Activated B cell treated with CpG ODN at 0.5 μM for 24 hours (primary cell): ENCODE results near the gene MGME1. TPM values are rescaled to one million over a fixed set of nuclear protein-coding genes. Genes with fewer than 3 reads are reported as not detected.

Source experiments
- ATAC-seq: fragments of 200-7000 bp; cut with Tn5 transposase; one replicate; pipeline ENCODE4 v1.10.0; 2021; ENCODE audit warnings: low read depth, mild to moderate bottlenecking, moderate library complexity
- CTCF ChIA-PET: fragments of 350-600 bp; sonication (Branson Sonifier 250); formaldehyde crosslinking; loops from one replicate; lab custom pipeline; 2021; ENCODE audit warnings: antibody characterized with exemption; lab: Charles Lee
- POLR2A ChIA-PET: fragments of 350-600 bp; sonication (Branson Sonifier 250); formaldehyde crosslinking; loops from one replicate; lab custom pipeline; 2021; ENCODE audit warnings: antibody characterized with exemption; lab: Charles Lee
- DNase-seq: peaks from one replicate; pipeline ENCODE4 v3.0.0; 2022
- H3K27ac Mint-ChIP-seq: one replicate; pipeline ENCODE4 v1.8.0; 2020; ENCODE audit warnings: mixed read lengths
- H3K27me3 Mint-ChIP-seq: one replicate; pipeline ENCODE4 v1.8.0; 2021; ENCODE audit warnings: mixed read lengths
- H3K36me3 Mint-ChIP-seq: one replicate; pipeline ENCODE4 v1.8.0; 2021; ENCODE audit warnings: low read depth, mixed read lengths
- H3K4me1 Mint-ChIP-seq: one replicate; pipeline ENCODE4 v1.8.0; 2021; ENCODE audit warnings: mixed read lengths
- H3K4me3 Mint-ChIP-seq: one replicate; pipeline ENCODE4 v1.8.0; 2020; ENCODE audit warnings: mild to moderate bottlenecking, mixed read lengths
- H3K9me3 Mint-ChIP-seq: one replicate; pipeline ENCODE4 v1.8.0; 2020; ENCODE audit warnings: mixed read lengths
- CTCF ChIP-seq: fragments of 200-600 bp; IDR thresholded peaks from one replicate; pipeline ENCODE4 v1.8.0; 2022; ENCODE audit warnings: antibody characterized with exemption, mild to moderate bottlenecking
- intact Hi-C: fragments of 100-400 bp; cut with micrococcal nuclease; formaldehyde crosslinking; loops from one replicate; pipeline ENCODE4 v1.15.1; 2024
- total RNA-seq: library from RNA; stranded (reverse); gene quantifications from 2 replicates; pipeline ENCODE4 v1.2.3, GENCODE V29; 2022

The MGME1 gene
- total RNA-seq, 1 donor from 2014 or later = 19.0 TPM

GRCh38 chr20:17966432-17967310 lies 2.1 kb upstream of the MGME1 start:
- no peak for TF ChIP-seq CTCF
- intact Hi-C loops = loop anchor here (5.0 to 10.0 kb wide), 4 partner anchors 89 to 1948 kb away; partner anchors contain the start of gene SMIM26
- Mint-ChIP-seq H3K4me1 (peaks cover 78% of the 10 kb centered on the region), H3K27me3 (no peaks in the 10 kb centered on the region), H3K27ac (peak overlapping the region; percentile 90), H3K36me3 (peaks cover 52% of the 10 kb centered on the region), H3K9me3 (no peaks in the 10 kb centered on the region), H3K4me3 (peak overlapping the region; percentile 97)
- ATAC-seq (no peak), DNase-seq (no peak)
- ChIA-PET POLR2A (interaction anchor here (0.6 to 5.3 kb wide), 17 partner anchors 10 to 500 kb away, joined by 3 to 96 read pairs (median 6); partner anchors contain the start of genes DZANK1, KAT14, PET117 and RRBP1), CTCF (interaction anchor here (0.7 to 2.5 kb wide), 8 partner anchors 8 to 827 kb away, joined by 3 to 11 read pairs (median 4); no protein-coding TSS in a partner anchor)

GRCh38 chr20:17967521-17968365 lies 1.1 kb upstream of the MGME1 start:
- intact Hi-C loops = loop anchor here (1.0 to 10.0 kb wide), 13 partner anchors 29 to 1947 kb away; partner anchors contain the start of genes DSTN, DZANK1, POLR3F and RRBP1
- Mint-ChIP-seq H3K4me1 (peaks cover 78% of the 10 kb centered on the region), H3K4me3 (peak overlapping the region; percentile 97), H3K36me3 (peaks cover 52% of the 10 kb centered on the region), H3K9me3 (no peaks in the 10 kb centered on the region), H3K27ac (peak overlapping the region; percentile 90), H3K27me3 (no peaks in the 10 kb centered on the region)
- POLR2A ChIA-PET = interaction anchor here (0.7 to 5.3 kb wide), 13 partner anchors 11 to 540 kb away, joined by 3 to 96 read pairs (median 6); partner anchors contain the start of genes KAT14, PET117, RRBP1 and SEC23B
- CTCF ChIA-PET = interaction anchor here (0.7 to 2.5 kb wide), 7 partner anchors 9 to 826 kb away, joined by 3 to 11 read pairs (median 3); no protein-coding TSS in a partner anchor
- DNase-seq (no peak), ATAC-seq (peak; percentile 1)
- no peak for TF ChIP-seq CTCF

GRCh38 chr20:17969278-17969883 lies 563 bp downstream of the MGME1 start:
- Mint-ChIP-seq H3K36me3 (peaks cover 41% of the 10 kb centered on the region), H3K4me1 (peaks cover 78% of the 10 kb centered on the region)

More at GRCh38 chr20:17969278-17969883, 563 bp downstream of the MGME1 start:
- Mint-ChIP-seq H3K9me3 (no peaks in the 10 kb centered on the region), H3K4me3 (peak overlapping the region; percentile 97), H3K27ac (peak overlapping the region; percentile 97), H3K27me3 (no peaks in the 10 kb centered on the region)
- peak; percentile 2 for ATAC-seq
- ChIA-PET POLR2A (interaction anchor here (0.6 to 5.3 kb wide), 12 partner anchors 8 to 498 kb away, joined by 3 to 96 read pairs (median 4); partner anchors contain the start of genes DSTN, DZANK1, POLR3F and RRBP1), CTCF (interaction anchor here (1.0 to 1.6 kb wide), 3 partner anchors 17 to 31 kb away, joined by 3 to 5 read pairs (median 4); no protein-coding TSS in a partner anchor)
- TF ChIP-seq CTCF = no peak
- intact Hi-C loops = loop anchor here (1.0 to 10.0 kb wide), 7 partner anchors 31 to 1945 kb away; partner anchors contain the start of genes KAT14, PET117 and SMIM26
- DNase-seq = no peak
